ENCODE measurements around the gene TMLHE. TPM values are rescaled to one million over a fixed set of nuclear protein-coding genes. Genes with fewer than 3 reads are reported as not detected.

Gene TMLHE
- total RNA-seq, 1 experiment from 2014 or later = 11.2 TPM

- Mint-ChIP-seq H3K4me3 (no peak overlapping the region), H3K27ac (no peak overlapping the region), H3K27me3 (ENCODE audit: low read depth) (no peaks in the 10 kb centered on the region), H3K4me1 (peaks cover 15% of the 10 kb centered on the region), H3K9me3 (0 out of 2 replicates have a peak, but pooled peaks cover 8% of the 10 kb centered on the region), H3K36me3 (no peaks in the 10 kb centered on the region)
- ChIA-PET CTCF (no interaction called here), POLR2A (no interaction called here)
- ATAC-seq (peak; percentile 55), DNase-seq (ENCODE audit: low spot score) (no peak)
- TF ChIP-seq E2F4 (CRISPR knock-in tag; IDR thresholded peaks at IDR 0.05; ENCODE audit: borderline replicate concordance, low read depth) (no peak), ZNF671 (CRISPR knock-in tag; IDR thresholded peaks at IDR 0.05) (no peak), ZNF396 (CRISPR knock-in tag; IDR thresholded peaks at IDR 0.05; ENCODE audit: borderline replicate concordance) (no peak), TEAD1 (CRISPR knock-in tag; IDR thresholded peaks at IDR 0.05) (no peak), STAT6 (CRISPR knock-in tag; conservative IDR thresholded peaks at IDR 0.05; ENCODE audit: low read depth) (no peak), ZNF416 (CRISPR knock-in tag; IDR thresholded peaks at IDR 0.05) (no peak), GTF2I (CRISPR knock-in tag; conservative IDR thresholded peaks at IDR 0.05) (no peak), ATF3 (CRISPR knock-in tag; conservative IDR thresholded peaks at IDR 0.05) (no peak), PRDM15 (CRISPR knock-in tag; IDR thresholded peaks at IDR 0.05) (no peak)
Observed at GRCh38 chrX:155645180-155645579, 32.4 kb upstream of the TMLHE start.

GRCh38 chrX:155643240-155643639 is 30.5 kb upstream of the TMLHE start:
- no peak overlapping the region for H3K4me3 Mint-ChIP-seq
- TF ChIP-seq USF1 (CRISPR knock-in tag; IDR thresholded peaks at IDR 0.05) = no peak
- no peak for TF ChIP-seq ZNF121 (CRISPR knock-in tag; IDR thresholded peaks at IDR 0.05)
- no peak for TF ChIP-seq ZNF416 (CRISPR knock-in tag; IDR thresholded peaks at IDR 0.05)
- no peak for TF ChIP-seq CDX4 (CRISPR knock-in tag; IDR thresholded peaks at IDR 0.05; ENCODE audit: borderline replicate concordance)
- TF ChIP-seq FOXP4 (CRISPR knock-in tag; IDR thresholded peaks at IDR 0.05) = no peak
- TF ChIP-seq NFE2L1 (CRISPR knock-in tag; IDR thresholded peaks at IDR 0.05) = no peak
- TF ChIP-seq E2F4 (CRISPR knock-in tag; IDR thresholded peaks at IDR 0.05; ENCODE audit: borderline replicate concordance, low read depth) = no peak
- no peak for TF ChIP-seq NR1H2 (CRISPR knock-in tag; IDR thresholded peaks at IDR 0.05)
- no peak for TF ChIP-seq IRF2 (CRISPR knock-in tag; IDR thresholded peaks at IDR 0.05; ENCODE audit: borderline replicate concordance, low read depth)
- no peak for TF ChIP-seq ATF2 (CRISPR knock-in tag; IDR thresholded peaks at IDR 0.05; ENCODE audit: borderline replicate concordance, low read depth)
- TF ChIP-seq IRF1 (CRISPR knock-in tag; IDR thresholded peaks at IDR 0.05) = no peak
- no peak overlapping the region for H3K27ac Mint-ChIP-seq
- ATAC-seq (no peak), DNase-seq (ENCODE audit: low spot score) (no peak)
- no peaks in the 10 kb centered on the region for H3K36me3 Mint-ChIP-seq
- H3K9me3 Mint-ChIP-seq = 0 out of 2 replicates have a peak, but pooled peaks cover 8% of the 10 kb centered on the region
- CTCF ChIA-PET = no interaction called here
- POLR2A ChIA-PET = no interaction called here
- H3K4me1 Mint-ChIP-seq = peaks cover 17% of the 10 kb centered on the region
- no peaks in the 10 kb centered on the region for H3K27me3 Mint-ChIP-seq (ENCODE audit: low read depth)
